Endothelial cell of umbilical vein (primary cell): ENCODE results near the gene TNFSF10. TPM values are rescaled to one million over a fixed set of nuclear protein-coding genes. Genes with fewer than 3 reads are reported as not detected.

Source experiments
- BruUV-seq: library from RNA; stranded (reverse); fragments of 400-500 nt; replicated peaks from 2 replicates; lab custom pipeline; 2021; lab: Mats Ljungman, UMichigan
- CTCF ChIA-PET: fragments of 300-600, 350-600 bp; sonication (Branson Sonifier 250); formaldehyde crosslinking; loops from one replicate; lab custom pipeline; 2021; ENCODE audit warnings: antibody characterized with exemption, inconsistent platforms; lab: Charles Lee
- POLR2A ChIA-PET: fragments of 300-600, 350-600 bp; sonication (Branson Sonifier 250); formaldehyde crosslinking; loops from one replicate; lab custom pipeline; 2021; ENCODE audit warnings: antibody characterized with exemption, inconsistent platforms; lab: Charles Lee
- DNase-seq: peaks from one replicate; pipeline ENCODE4 v3.0.0-alpha.2; 2011; ENCODE audit warnings: low read depth, low spot score
- FAIRE-seq: peaks from 2 replicates; lab custom pipeline; 2011; peaks lifted over from hg19 to GRCh38; lab: Jason Lieb, UNC
- H2AFZ ChIP-seq: 2 replicates; pipeline ENCODE4 v1.6.0; 2012; ENCODE audit warnings: low read depth, low read length, control low read depth, inconsistent platforms
- H3K27ac ChIP-seq: 2 replicates; pipeline ENCODE4 v1.5.1; 2011; ENCODE audit warnings: low read depth, mild to moderate bottlenecking, control low read depth, low read length, moderate library complexity; ENCODE audit not compliant: insufficient read depth
- H3K27me3 ChIP-seq, 2 experiments: 2 replicates each; pipeline versions ENCODE4 v1.6.0 to v1.6.1; 2011; ENCODE audit warnings: low read length in 2 of 2, mixed read lengths in 1 of 2; ENCODE audit not compliant: control insufficient read depth in 2 of 2, insufficient read depth in 2 of 2
- H3K36me3 ChIP-seq, 2 experiments: 2 replicates in 1 of 2; 3 replicates in 1 of 2; pipeline ENCODE4 v1.5.1; 2011; ENCODE audit warnings: low read length in 2 of 2, mild to moderate bottlenecking in 1 of 2, moderate library complexity in 1 of 2; ENCODE audit not compliant: control insufficient read depth in 2 of 2, insufficient read depth in 2 of 2; ENCODE audit errors: extremely low read depth in 1 of 2
- H3K4me1 ChIP-seq: 3 replicates; pipeline ENCODE4 v1.5.1; 2011; ENCODE audit warnings: mild to moderate bottlenecking, low read length; ENCODE audit not compliant: control insufficient read depth, insufficient read depth; ENCODE audit errors: extremely low read depth
- H3K4me2 ChIP-seq: 2 replicates; pipeline ENCODE4 v1.6.1; 2011; ENCODE audit warnings: low read length, control low read depth, mixed read lengths; ENCODE audit not compliant: insufficient read depth
- H3K4me3 ChIP-seq, 3 experiments: fragments of 200-600 bp in 1 of 3; sonication (generic), shearing (Covaris generic) in 1 of 3; replicated peaks in 1 of 3; 2 replicates each; pipeline ENCODE4 v1.5.1; 2011 to 2016; ENCODE audit warnings: control low read depth in 3 of 3, low read length in 3 of 3, mild to moderate bottlenecking in 2 of 3, inconsistent platforms in 1 of 3, low read depth in 1 of 3, moderate library complexity in 1 of 3; ENCODE audit not compliant: insufficient read depth in 1 of 3
- H3K79me2 ChIP-seq: 2 replicates; pipeline ENCODE4 v1.6.0; 2012; ENCODE audit warnings: low read length, inconsistent platforms; ENCODE audit not compliant: control insufficient read depth, insufficient read depth
- H3K9ac ChIP-seq: replicated peaks from 2 replicates; pipeline ENCODE3; 2011; ENCODE audit warnings: low read length, control low read depth; ENCODE audit not compliant: insufficient read depth; ENCODE audit errors: extremely low read depth
- H3K9me1 ChIP-seq: replicated peaks from 3 replicates; pipeline ENCODE4 v1.6.0; 2011; ENCODE audit warnings: mild to moderate bottlenecking, low read length; ENCODE audit not compliant: control insufficient read depth, insufficient read depth; ENCODE audit errors: extremely low read depth
- H3K9me3 ChIP-seq: replicated peaks from 2 replicates; pipeline ENCODE4 v1.5.1; 2012; ENCODE audit warnings: low read length, inconsistent platforms; ENCODE audit not compliant: control insufficient read depth, insufficient read depth
- H4K20me1 ChIP-seq: replicated peaks from 2 replicates; pipeline ENCODE3; 2011; ENCODE audit warnings: mild to moderate bottlenecking, low read length; ENCODE audit not compliant: control insufficient read depth, insufficient read depth; ENCODE audit errors: extremely low read depth
- CTCF ChIP-seq, 2 donors: IDR thresholded peaks; 1 replicate in 1 of 2; 2 replicates in 1 of 2; pipeline ENCODE4 v1.5.1; 2011; ENCODE audit warnings: low read length in 2 of 2, mild to moderate bottlenecking in 2 of 2, moderate library complexity in 2 of 2, control low read depth in 1 of 2, inconsistent platforms in 1 of 2, low read depth in 1 of 2; ENCODE audit not compliant: insufficient read depth in 1 of 2; ENCODE audit errors: extremely low read depth in 1 of 2
- EZH2 ChIP-seq: IDR thresholded peaks from 2 replicates; pipeline ENCODE4 v1.6.1; 2012; ENCODE audit warnings: borderline replicate concordance, low read depth, mild to moderate bottlenecking, moderate library complexity, low read length, inconsistent platforms; ENCODE audit not compliant: severe bottlenecking
- FOS ChIP-seq: IDR thresholded peaks from 2 replicates; pipeline ENCODE4 v1.6.1; 2011; ENCODE audit warnings: mild to moderate bottlenecking, low read length, moderate library complexity, borderline replicate concordance; ENCODE audit not compliant: insufficient read depth
- GATA2 ChIP-seq: IDR thresholded peaks from 2 replicates; pipeline ENCODE4 v1.7.0; 2011; ENCODE audit warnings: low read depth, mild to moderate bottlenecking, moderate library complexity, mixed read lengths, low read length; ENCODE audit not compliant: insufficient read length, insufficient read depth
- JUN ChIP-seq: IDR thresholded peaks from 2 replicates; pipeline ENCODE4 v1.6.1; 2011; ENCODE audit warnings: borderline replicate concordance, low read depth; ENCODE audit not compliant: insufficient read length, insufficient read depth
- MYC ChIP-seq: IDR thresholded peaks from one replicate; pipeline ENCODE4 v1.6.1; 2011; ENCODE audit warnings: mild to moderate bottlenecking, low read depth, low read length
- POLR2A ChIP-seq: IDR thresholded peaks from 2 replicates; pipeline ENCODE4 v1.6.1; 2012; ENCODE audit warnings: low read depth, mild to moderate bottlenecking, control low read depth, low read length
- POLR2AphosphoS5 ChIP-seq: IDR thresholded peaks from 2 replicates; pipeline ENCODE4 v1.6.1; 2012; ENCODE audit warnings: low read depth, mild to moderate bottlenecking, control low read depth, low read length, moderate library complexity; ENCODE audit not compliant: insufficient read depth
- dilution Hi-C: fragments of 300-500 bp; cut with MboI; formaldehyde crosslinking; loops from one replicate; pipeline ENCODE4 v1.15.0; 2019; ENCODE audit warnings: low sequenced_read_pairs; ENCODE audit not compliant: extremely low pct_ligation_motif_present
- intact Hi-C: fragments of 100-400 bp; cut with micrococcal nuclease; formaldehyde crosslinking; loops from one replicate; pipeline ENCODE4 v1.10.0; 2022
- polyA plus RNA-seq, 4 experiments: library from polyadenylated mRNA; depleted of rRNA in 3 of 4; stranded (reverse) in 3 of 4; unstranded in 1 of 4; fragments of >200 nt; gene quantifications; 2 replicates each; pipeline versions ENCODE4 v1.2.1 to v1.2.3, GENCODE V29; 2011 to 2012; ENCODE audit warnings: missing spikeins in 1 of 4
- total RNA-seq: library from RNA; stranded (reverse); gene quantifications from 2 replicates; pipeline ENCODE4 v1.2.3, GENCODE V29; 2021
- TF ChIP-seq, protein P1 (sequence below): IDR thresholded peaks from 2 replicates; pipeline ENCODE4 v1.6.1; 2011; ENCODE audit not compliant: insufficient read depth, insufficient read length

TNFSF10 gene
- total and polyA plus RNA-seq, 2 donors (not counting 3 experiments of a cell fraction or from before 2014, with no cell fraction given), result 31.2 to 55.0 TPM

- ChIA-PET POLR2A (no interaction called here), CTCF (interaction anchor here (2.4 to 2.7 kb wide), 2 partner anchors 120 to 143 kb away, joined by 27 to 29 read pairs; no protein-coding TSS in a partner anchor)
- no peak overlapping the region for H3K27ac ChIP-seq
- H3K9ac ChIP-seq, result no peak overlapping the region
- H3K36me3 ChIP-seq, result no peaks in the 10 kb centered on the region
- no peaks in the 10 kb centered on the region for H3K9me3 ChIP-seq
- H2AFZ ChIP-seq, result no peak overlapping the region
- H3K9me1 ChIP-seq, result no peaks in the 10 kb centered on the region
- dilution Hi-C loops (no loop called here), intact Hi-C loops (loop anchor here (2.0 to 5.0 kb wide), 2 partner anchors 15 to 68 kb away; no protein-coding TSS in a partner anchor)
- no TSS peak for BruUV-seq
- FAIRE-seq, result no peak
- peaks cover 19% of the 10 kb centered on the region for H3K4me1 ChIP-seq
- H4K20me1 ChIP-seq, result no peaks in the 10 kb centered on the region
- DNase-seq, result no peak
- TF ChIP-seq POLR2A (no peak), GATA2 (no peak), JUN (no peak), MYC (no peak), POLR2AphosphoS5 (no peak), FOS (no peak), CTCF (IDR thresholded peaks at IDR 0.05; ENCODE audit: extremely low read depth in 1 of 2, insufficient read depth in 1 of 2, low read depth in 1 of 2, low read length in 2 of 2) (no peak), EZH2 (no peak)
- TF ChIP-seq, protein P1, sequence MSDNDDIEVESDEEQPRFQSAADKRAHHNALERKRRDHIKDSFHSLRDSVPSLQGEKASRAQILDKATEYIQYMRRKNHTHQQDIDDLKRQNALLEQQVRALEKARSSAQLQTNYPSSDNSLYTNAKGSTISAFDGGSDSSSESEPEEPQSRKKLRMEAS, result no peak
- H3K79me2 ChIP-seq, result no peaks in the 10 kb centered on the region
- H3K4me3 ChIP-seq, result no peak overlapping the region
- H3K27me3 ChIP-seq, result no peaks in the 10 kb centered on the region
- no peak overlapping the region for H3K4me2 ChIP-seq
These were observed 47.5 kb downstream of the TNFSF10 start for GRCh38 chr3:172475703-172476102.
